K562 (cell line): ENCODE measurements around the gene ULK2. TPM values are rescaled to one million over a fixed set of nuclear protein-coding genes. Genes with fewer than 3 reads are reported as not detected.

Experiments used
- TAF7 ChIP-seq: fragments of 450-650 bp; IDR thresholded peaks from 2 replicates; pipeline ENCODE4 v1.6.1; 2016; ENCODE audit warnings: missing genetic modification characterization, missing compliant biosample characterization
- polyA plus RNA-seq, 8 experiments: library from polyadenylated mRNA; depleted of rRNA in 4 of 8; stranded (reverse) in 5 of 8; unstranded in 3 of 8; fragments of >200 nt; fragmentation: Nextera tagmentation in 2 of 8; fragmentation: Illumina TruSeq in 1 of 8; extraction: Ambion mirVana in 2 of 8; extraction: Trizol in 1 of 8; gene quantifications; 2 replicates each; pipeline versions ENCODE4 v1.2.1 to v1.2.3, GENCODE V29; 2011 to 2014; ENCODE audit warnings: inconsistent platforms in 1 of 8, missing spikeins in 1 of 8
- total RNA-seq, 7 experiments: library from RNA; depleted of rRNA in 6 of 7; stranded (reverse); fragments of >200 nt in 6 of 7; fragmentation: Illumina TruSeq in 2 of 7; extraction: Trizol in 2 of 7; gene quantifications; 2 replicates each; pipeline versions ENCODE4 v1.2.1 to v1.2.3, GENCODE V29; 2011 to 2021; ENCODE audit warnings: low replicate concordance in 1 of 7
- TF ChIP-seq, protein P1 (sequence below), 2 experiments: fragments of 450-650 bp in 1 of 2; sonication (generic) in 1 of 2; formaldehyde crosslinking in 1 of 2; IDR thresholded peaks; 2 replicates each; pipeline versions ENCODE4 v1.7.1 to v1.9.0; 2016 to 2022; ENCODE audit warnings: inconsistent platforms in 1 of 2, mild to moderate bottlenecking in 1 of 2, missing genetic modification reagents in 1 of 2

ULK2 gene
- total and polyA plus RNA-seq, 9 of the 15 experiments (the other 6 are each of a cell fraction or from before 2014, with no cell fraction given), result 0.01 to 0.18 (median 0.07) TPM; not detected in 5

DNA sequence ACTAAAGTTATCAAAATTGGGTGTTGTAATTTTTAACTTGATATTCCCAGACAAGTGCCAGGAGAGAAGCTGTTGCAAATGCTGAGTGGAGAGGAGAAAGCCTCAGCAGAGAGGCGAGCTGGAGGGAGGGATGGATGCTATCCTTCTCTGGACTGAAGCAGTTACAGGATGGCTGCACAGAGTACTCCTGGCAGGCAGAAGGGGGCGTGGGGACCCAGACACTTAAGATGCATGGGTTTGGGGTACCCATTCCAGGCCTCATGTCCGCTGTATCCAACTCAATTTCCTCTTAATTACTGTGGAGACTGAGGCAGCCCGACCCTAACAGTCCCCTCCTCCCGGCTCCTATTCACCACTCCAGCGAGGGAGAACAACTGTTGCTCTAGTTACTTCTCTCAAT, 94.2 kb downstream of the ULK2 start (continued):
- TF ChIP-seq, protein P1, sequence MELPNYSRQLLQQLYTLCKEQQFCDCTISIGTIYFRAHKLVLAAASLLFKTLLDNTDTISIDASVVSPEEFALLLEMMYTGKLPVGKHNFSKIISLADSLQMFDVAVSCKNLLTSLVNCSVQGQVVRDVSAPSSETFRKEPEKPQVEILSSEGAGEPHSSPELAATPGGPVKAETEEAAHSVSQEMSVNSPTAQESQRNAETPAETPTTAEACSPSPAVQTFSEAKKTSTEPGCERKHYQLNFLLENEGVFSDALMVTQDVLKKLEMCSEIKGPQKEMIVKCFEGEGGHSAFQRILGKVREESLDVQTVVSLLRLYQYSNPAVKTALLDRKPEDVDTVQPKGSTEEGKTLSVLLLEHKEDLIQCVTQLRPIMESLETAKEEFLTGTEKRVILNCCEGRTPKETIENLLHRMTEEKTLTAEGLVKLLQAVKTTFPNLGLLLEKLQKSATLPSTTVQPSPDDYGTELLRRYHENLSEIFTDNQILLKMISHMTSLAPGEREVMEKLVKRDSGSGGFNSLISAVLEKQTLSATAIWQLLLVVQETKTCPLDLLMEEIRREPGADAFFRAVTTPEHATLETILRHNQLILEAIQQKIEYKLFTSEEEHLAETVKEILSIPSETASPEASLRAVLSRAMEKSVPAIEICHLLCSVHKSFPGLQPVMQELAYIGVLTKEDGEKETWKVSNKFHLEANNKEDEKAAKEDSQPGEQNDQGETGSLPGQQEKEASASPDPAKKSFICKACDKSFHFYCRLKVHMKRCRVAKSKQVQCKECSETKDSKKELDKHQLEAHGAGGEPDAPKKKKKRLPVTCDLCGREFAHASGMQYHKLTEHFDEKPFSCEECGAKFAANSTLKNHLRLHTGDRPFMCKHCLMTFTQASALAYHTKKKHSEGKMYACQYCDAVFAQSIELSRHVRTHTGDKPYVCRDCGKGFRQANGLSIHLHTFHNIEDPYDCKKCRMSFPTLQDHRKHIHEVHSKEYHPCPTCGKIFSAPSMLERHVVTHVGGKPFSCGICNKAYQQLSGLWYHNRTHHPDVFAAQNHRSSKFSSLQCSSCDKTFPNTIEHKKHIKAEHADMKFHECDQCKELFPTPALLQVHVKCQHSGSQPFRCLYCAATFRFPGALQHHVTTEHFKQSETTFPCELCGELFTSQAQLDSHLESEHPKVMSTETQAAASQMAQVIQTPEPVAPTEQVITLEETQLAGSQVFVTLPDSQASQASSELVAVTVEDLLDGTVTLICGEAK (IDR thresholded peaks at IDR 0.05), result no peak
- TF ChIP-seq, protein P1 (CRISPR knock-in tag; IDR thresholded peaks at IDR 0.05), result no peak
- TF ChIP-seq TAF7 (tag), result no peak
- TF ChIP-seq, all 486 proteins: peak for 0
